ENCODE results near the gene SCEL.

Gene SCEL

DNA sequence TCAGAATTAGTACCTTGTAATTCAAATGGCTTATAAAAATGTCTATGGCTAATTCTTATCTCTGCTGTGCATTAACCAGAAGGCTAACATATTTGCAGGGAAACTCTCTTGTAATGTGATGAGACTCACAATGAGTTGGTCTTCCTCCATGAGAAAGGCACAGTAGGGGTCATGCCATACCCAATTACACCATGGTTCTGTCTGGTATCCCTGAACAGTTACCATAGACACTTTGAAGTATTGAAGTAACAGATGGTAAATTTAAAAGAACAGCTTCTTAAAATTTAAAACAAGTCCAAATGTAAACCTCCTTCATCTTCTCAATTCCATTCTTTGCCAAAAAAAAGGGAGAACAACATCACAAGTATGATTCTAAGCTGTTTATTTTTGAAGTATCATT is 139.3 kb downstream of the SCEL start:
- no peak for DNase-seq

GRCh38 chr13:77678691-77679235 is 143.3 kb downstream of the SCEL start:
- no peak for DNase-seq

DNA sequence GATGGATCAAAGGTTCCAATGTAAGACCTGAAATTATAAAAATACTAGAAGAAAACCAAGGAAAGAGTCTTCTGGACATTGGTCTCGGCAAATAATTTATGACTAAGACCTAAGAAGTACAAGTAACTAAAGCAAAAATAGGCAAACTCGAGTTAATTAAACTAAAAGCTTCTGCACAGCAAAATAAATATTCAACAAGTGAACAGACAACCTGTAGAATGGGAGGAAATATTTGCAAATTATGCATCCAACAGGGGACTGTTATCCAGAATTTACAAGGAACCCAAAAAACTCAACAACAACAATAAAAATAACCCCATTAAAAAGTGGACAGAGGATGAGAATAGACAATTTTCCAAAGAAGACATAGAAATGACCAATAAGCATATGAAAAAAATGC is 152.3 kb downstream of the SCEL start:
- DNase-seq: no peak

DNA sequence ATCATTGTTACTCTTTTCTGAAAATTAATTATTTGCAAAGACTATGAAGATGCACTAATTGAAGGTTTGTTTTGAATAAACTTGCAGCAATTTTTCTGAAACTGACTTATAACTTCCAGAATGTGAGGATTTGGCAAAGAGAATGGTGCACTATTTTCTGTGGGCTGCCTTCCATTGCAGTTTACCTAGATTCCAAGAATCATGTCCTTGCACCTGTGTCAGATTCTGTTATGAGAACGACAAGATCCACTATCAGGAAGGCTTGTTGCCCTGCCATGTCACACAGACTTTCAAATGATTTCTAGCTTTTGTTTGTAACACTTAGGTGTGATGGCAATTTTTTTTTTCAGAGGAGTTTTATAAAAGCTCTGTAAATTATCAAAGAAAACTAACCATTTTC is 156.4 kb downstream of the SCEL start:
- no peak for DNase-seq

GRCh38 chr13:77692746-77693448 is 157.4 kb downstream of the SCEL start:
- DNase-seq: no peak

DNA sequence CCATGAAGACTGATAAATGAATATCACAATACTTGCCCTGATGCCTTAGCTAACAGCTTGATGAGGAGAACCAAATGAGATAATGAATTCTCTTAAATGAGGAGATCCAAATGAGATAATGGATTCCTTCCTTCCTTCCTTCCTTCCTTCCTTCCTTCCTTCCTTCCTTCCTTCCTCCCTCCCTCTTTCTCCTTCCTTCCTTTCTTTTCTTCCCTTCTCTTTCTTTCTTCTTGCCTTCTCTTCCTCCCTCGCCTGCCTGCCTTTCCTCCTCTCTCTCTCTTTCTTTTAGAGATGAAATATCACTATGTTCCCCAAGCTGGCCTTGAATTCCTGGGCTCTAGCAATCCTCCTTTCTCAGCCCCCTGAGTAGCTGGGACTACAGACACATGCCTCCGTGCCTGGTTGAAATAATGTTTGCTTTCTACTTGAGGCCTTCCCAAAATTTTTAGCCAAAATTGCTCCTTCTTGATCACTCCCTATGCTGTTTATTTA is 158.0 kb downstream of the SCEL start:
- no peak for DNase-seq
